HG02763 (cell line): Measurements from ENCODE around the gene PFKP.

Experiments
- ATAC-seq: cut with Tn5 transposase; IDR thresholded peaks from one replicate; pipeline ENCODE4 v1.9.1; 2021; ENCODE audit warnings: mild to moderate bottlenecking, moderate library complexity; ENCODE audit not compliant: unreplicated experiment

PFKP gene

DNA sequence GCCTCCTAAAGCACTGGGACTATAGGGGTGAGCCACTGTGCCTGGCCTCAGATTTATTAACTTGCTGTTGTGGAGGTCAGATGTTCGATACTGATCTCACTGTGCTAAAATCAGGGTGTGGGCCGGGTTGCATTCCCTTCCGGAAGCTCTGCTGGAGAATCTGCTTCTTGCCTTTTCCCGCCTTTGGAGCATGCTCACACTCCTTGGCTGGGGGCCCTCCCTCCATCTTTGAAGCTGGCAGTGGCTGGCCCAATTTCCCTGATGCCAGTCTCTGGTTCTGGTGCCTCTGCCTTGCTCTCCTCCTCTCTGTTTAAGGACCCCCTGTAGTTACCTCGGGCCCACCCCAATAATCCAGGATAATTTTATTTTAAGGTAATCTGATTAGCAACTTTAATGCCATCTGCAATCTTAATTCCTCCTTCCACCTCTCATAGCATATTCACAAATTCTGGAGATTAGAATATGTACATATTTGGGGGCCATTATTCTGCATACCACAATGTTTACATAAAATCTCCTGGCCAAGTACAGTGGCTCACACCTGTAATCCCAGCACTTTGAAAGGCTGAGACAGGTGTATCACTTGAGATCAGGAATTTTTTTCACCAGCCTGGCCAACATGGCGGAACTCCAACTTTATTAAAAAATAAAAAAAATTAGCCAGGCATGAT is 113.1 kb downstream of the PFKP start:
- ATAC-seq: no peak

DNA sequence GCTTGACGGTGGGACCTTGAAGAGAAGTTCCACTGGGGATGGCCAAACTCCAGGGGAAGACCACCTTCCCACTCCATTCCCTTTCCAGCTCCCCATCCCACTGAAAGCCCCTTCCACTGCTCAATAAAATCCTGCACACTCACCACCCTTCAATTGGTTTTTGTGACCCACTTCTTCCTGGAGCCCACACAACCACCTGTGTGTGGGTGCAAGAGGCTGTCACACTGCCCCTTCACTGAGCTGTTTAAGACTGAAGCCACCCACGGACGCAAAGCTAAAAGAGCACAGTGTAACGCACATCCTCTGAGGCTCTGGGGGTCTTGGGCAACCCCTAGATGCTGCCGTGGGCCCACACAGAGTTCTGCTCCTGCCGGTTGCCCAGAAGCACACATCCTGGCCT is 118.0 kb downstream of the PFKP start:
- no peak for ATAC-seq

DNA sequence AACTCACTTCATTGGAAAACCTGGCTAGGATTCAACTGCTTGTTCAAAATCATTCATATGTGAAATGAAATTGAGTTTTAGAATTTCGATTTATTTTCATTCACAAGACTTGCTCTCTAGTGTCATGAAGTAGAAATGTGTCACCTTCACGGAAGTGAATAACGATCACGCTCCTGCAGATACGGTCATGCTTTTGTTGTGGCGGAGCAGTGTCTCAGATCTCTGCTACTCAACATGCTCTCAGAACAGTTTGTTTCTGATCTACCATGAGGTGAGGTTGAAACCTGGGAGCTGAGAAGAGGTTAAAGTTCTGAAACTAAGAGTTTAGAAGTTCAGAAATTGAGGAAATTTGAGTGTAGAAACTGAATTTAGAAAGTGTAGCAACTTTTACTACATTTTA is 119.0 kb downstream of the PFKP start:
- no peak for ATAC-seq
